ENCODE results near the gene GRK6.

GRK6 gene

GRCh38 chr5:177383181-177383580 is 43.3 kb upstream of the GRK6 start:
- Histone ChIP-seq H3K36me3 (replicated peaks) (no peaks in the 10 kb centered on the region), H3K27ac (no peak overlapping the region), H3K27me3 (replicated peaks) (no peaks in the 10 kb centered on the region), H3K4me3 (ENCODE audit: low read depth, low read length) (no peak overlapping the region)
- no peak for TF ChIP-seq CTCF (IDR thresholded peaks at IDR 0.05; ENCODE audit: low read depth, low read length, missing control alignments)
- no peak for DNase-seq
- in situ Hi-C loops (cut with HindIII; ENCODE audit: low pct_ligation_motif_present, low sequenced_read_pairs): no loop called here

GRCh38 chr5:177384134-177384533 is 42.3 kb upstream of the GRK6 start, which contains the start of gene SLC34A1:
Gene SLC34A1 (plus strand): TSS chr5:177384434. CDS start chr5:177385742, 1,308 bp downstream.
- Histone ChIP-seq H3K27ac (no peak within 1 kb of the TSS), H3K4me3 (ENCODE audit: low read depth, low read length) (no peak within 1 kb of the TSS), H3K27me3 (replicated peaks) (no peaks in the 10 kb centered on the region), H3K36me3 (replicated peaks) (no peaks in the 10 kb centered on the region)
- in situ Hi-C loops (cut with HindIII; ENCODE audit: low pct_ligation_motif_present, low sequenced_read_pairs): no loop called here
- TF ChIP-seq CTCF (IDR thresholded peaks at IDR 0.05; ENCODE audit: low read depth, low read length, missing control alignments): no peak
- no peak for DNase-seq

- DNase-seq: no peak
- H3K27me3 ChIP-seq (replicated peaks): no peaks in the 10 kb centered on the region
- H3K4me3 ChIP-seq (ENCODE audit: low read depth, low read length): no peak overlapping the region
- in situ Hi-C loops (cut with HindIII; ENCODE audit: low pct_ligation_motif_present, low sequenced_read_pairs): no loop called here
- no peak overlapping the region for H3K27ac ChIP-seq
- TF ChIP-seq CTCF (IDR thresholded peaks at IDR 0.05; ENCODE audit: low read depth, low read length, missing control alignments): no peak
- H3K36me3 ChIP-seq (replicated peaks): no peaks in the 10 kb centered on the region
Observed at GRCh38 chr5:177385720-177386119, 40.8 kb upstream of the GRK6 start.

- in situ Hi-C loops (cut with HindIII; ENCODE audit: low pct_ligation_motif_present, low sequenced_read_pairs): no loop called here
- Histone ChIP-seq H3K4me3 (ENCODE audit: low read depth, low read length) (no peak overlapping the region), H3K27ac (no peak overlapping the region), H3K36me3 (replicated peaks) (no peaks in the 10 kb centered on the region), H3K27me3 (replicated peaks) (no peaks in the 10 kb centered on the region)
- TF ChIP-seq CTCF (IDR thresholded peaks at IDR 0.05; ENCODE audit: low read depth, low read length, missing control alignments): no peak
- DNase-seq: no peak
Observed at GRCh38 chr5:177386542-177386941, 39.9 kb upstream of the GRK6 start.

- in situ Hi-C loops (cut with HindIII; ENCODE audit: low pct_ligation_motif_present, low sequenced_read_pairs): no loop called here
- Histone ChIP-seq H3K27me3 (replicated peaks) (no peaks in the 10 kb centered on the region), H3K4me3 (ENCODE audit: low read depth, low read length) (no peak overlapping the region), H3K27ac (no peak overlapping the region), H3K36me3 (replicated peaks) (no peaks in the 10 kb centered on the region)
- no peak for DNase-seq
- no peak for TF ChIP-seq CTCF (IDR thresholded peaks at IDR 0.05; ENCODE audit: low read depth, low read length, missing control alignments)
Observed at GRCh38 chr5:177387405-177387804, 39.1 kb upstream of the GRK6 start.

GRCh38 chr5:177388521-177389052 is 37.9 kb upstream of the GRK6 start:
- H3K27me3 ChIP-seq (replicated peaks): no peaks in the 10 kb centered on the region
- H3K27ac ChIP-seq: no peak overlapping the region
- in situ Hi-C loops (cut with HindIII; ENCODE audit: low pct_ligation_motif_present, low sequenced_read_pairs): no loop called here
- DNase-seq: no peak
- no peaks in the 10 kb centered on the region for H3K36me3 ChIP-seq (replicated peaks)
- TF ChIP-seq CTCF (IDR thresholded peaks at IDR 0.05; ENCODE audit: low read depth, low read length, missing control alignments): no peak
- no peak overlapping the region for H3K4me3 ChIP-seq (ENCODE audit: low read depth, low read length)

Data from brain microvascular endothelial cell (primary cell).